ENCODE data around the gene POLE4. TPM values are rescaled to one million over a fixed set of nuclear protein-coding genes. Genes with fewer than 3 reads are reported as not detected.

Gene POLE4
- total and polyA plus RNA-seq, 4 donors = 6.5 to 115 (median 23.9) TPM

- TF ChIP-seq GABPA (IDR thresholded peaks at IDR 0.05 in 1 of 2, conservative IDR thresholded peaks at IDR 0.05 in 1 of 2) (no peak), JUND (IDR thresholded peaks at IDR 0.05) (no peak), HNF4G (IDR thresholded peaks at IDR 0.05) (no peak), MAX (IDR thresholded peaks at IDR 0.05) (no peak), FOXA2 (IDR thresholded peaks at IDR 0.05) (no peak), CTCF (IDR thresholded peaks at IDR 0.05; ENCODE audit: low read depth, low read length, missing input control) (no peak), TAF1 (conservative IDR thresholded peaks at IDR 0.05) (no peak), FOXA1 (IDR thresholded peaks at IDR 0.05) (no peak), RXRA (IDR thresholded peaks at IDR 0.05) (no peak), EGR1 (IDR thresholded peaks at IDR 0.05; ENCODE audit: low read depth in 2 of 2) (no peak), ATF3 (IDR thresholded peaks at IDR 0.05) (no peak), YY1 (IDR thresholded peaks at IDR 0.05) (no peak), SP1 (IDR thresholded peaks at IDR 0.05) (no peak), NR2F2 (IDR thresholded peaks at IDR 0.05) (no peak), RAD21 (IDR thresholded peaks at IDR 0.05) (no peak), ZBTB33 (IDR thresholded peaks at IDR 0.05) (no peak)
- WGBS = 71% methylated on average over 2 of the region's 2 CpGs
- peaks cover 0 to 3% (median 0%) of the 10 kb centered on the region in 4 donors for H3K4me1 ChIP-seq (ENCODE audit: control insufficient read depth in 4 of 4, insufficient read depth in 4 of 4, low read length in 3 of 4)
- H3K4me3 ChIP-seq (ENCODE audit: low read depth in 1 of 3, low read length in 3 of 3) = no peak overlapping the region
- H3K9ac ChIP-seq (ENCODE audit: low read depth in 1 of 2, low read length in 2 of 2) = no peak overlapping the region
- no peaks in the 10 kb centered on the region for H3K9me3 ChIP-seq (ENCODE audit: control insufficient read depth in 4 of 4, low read length in 3 of 4)
- no peaks in the 10 kb centered on the region for H3K36me3 ChIP-seq (ENCODE audit: control insufficient read depth in 4 of 4, insufficient read depth in 3 of 4, low read depth in 1 of 4, low read length in 3 of 4)
- H3K27me3 ChIP-seq (ENCODE audit: control insufficient read depth in 4 of 4, insufficient read depth in 4 of 4, low read length in 3 of 4) = no peaks in the 10 kb centered on the region
- no peak overlapping the region for H3K27ac ChIP-seq (ENCODE audit: low read depth in 1 of 2, low read length in 2 of 2)
- DNase-seq (ENCODE audit: low spot score) = no peak
Observed at GRCh38 chr2:74916394-74916793, 42.0 kb upstream of the POLE4 start.

GRCh38 chr2:74917702-74918619 lies 40.5 kb upstream of the POLE4 start:
- DNase-seq (ENCODE audit: low spot score) = no peak
- no peak overlapping the region for H3K27ac ChIP-seq (ENCODE audit: low read depth in 1 of 2, low read length in 2 of 2)
- WGBS = 79% methylated on average over 20 of the region's 20 CpGs
- H3K9ac ChIP-seq (ENCODE audit: low read depth in 1 of 2, low read length in 2 of 2) = no peak overlapping the region
- no peaks in the 10 kb centered on the region for H3K9me3 ChIP-seq (ENCODE audit: control insufficient read depth in 4 of 4, low read length in 3 of 4)
- no peak overlapping the region for H3K4me3 ChIP-seq (ENCODE audit: low read depth in 1 of 3, low read length in 3 of 3)
- H3K4me1 ChIP-seq (ENCODE audit: control insufficient read depth in 4 of 4, insufficient read depth in 4 of 4, low read length in 3 of 4) = peaks cover 0 to 3% (median 0%) of the 10 kb centered on the region in 4 donors
- no peaks in the 10 kb centered on the region for H3K36me3 ChIP-seq (ENCODE audit: control insufficient read depth in 4 of 4, insufficient read depth in 3 of 4, low read depth in 1 of 4, low read length in 3 of 4)
- H3K27me3 ChIP-seq (ENCODE audit: control insufficient read depth in 4 of 4, insufficient read depth in 4 of 4, low read length in 3 of 4) = no peaks in the 10 kb centered on the region
- TF ChIP-seq FOXA1 (IDR thresholded peaks at IDR 0.05) = no peak
- no peak for TF ChIP-seq TAF1 (conservative IDR thresholded peaks at IDR 0.05)
- TF ChIP-seq HNF4A (conservative IDR thresholded peaks at IDR 0.05) = no peak
- no peak for TF ChIP-seq MAX (IDR thresholded peaks at IDR 0.05)
- no peak for TF ChIP-seq ATF3 (IDR thresholded peaks at IDR 0.05)
- no peak for TF ChIP-seq CTCF (IDR thresholded peaks at IDR 0.05; ENCODE audit: low read depth, low read length, missing input control)
- no peak for TF ChIP-seq FOXA2 (IDR thresholded peaks at IDR 0.05)
- no peak for TF ChIP-seq RAD21 (IDR thresholded peaks at IDR 0.05)
- TF ChIP-seq EGR1 (IDR thresholded peaks at IDR 0.05; ENCODE audit: low read depth in 2 of 2) = no peak
- no peak for TF ChIP-seq YY1 (IDR thresholded peaks at IDR 0.05)
- TF ChIP-seq ZBTB33 (IDR thresholded peaks at IDR 0.05) = no peak

Data from liver (tissue), 9 donors.